Measurements from ENCODE around the gene PHACTR3. TPM values are rescaled to one million over a fixed set of nuclear protein-coding genes. Genes with fewer than 3 reads are reported as not detected.
"Not testable (repeated sequence)": the region's sequence is repeated elsewhere in the genome, so short reads cannot be mapped to it uniquely, and the experiment has no call there.

PHACTR3 gene
- total RNA-seq, 2 experiments from 2014 or later, result not detected

DNA sequence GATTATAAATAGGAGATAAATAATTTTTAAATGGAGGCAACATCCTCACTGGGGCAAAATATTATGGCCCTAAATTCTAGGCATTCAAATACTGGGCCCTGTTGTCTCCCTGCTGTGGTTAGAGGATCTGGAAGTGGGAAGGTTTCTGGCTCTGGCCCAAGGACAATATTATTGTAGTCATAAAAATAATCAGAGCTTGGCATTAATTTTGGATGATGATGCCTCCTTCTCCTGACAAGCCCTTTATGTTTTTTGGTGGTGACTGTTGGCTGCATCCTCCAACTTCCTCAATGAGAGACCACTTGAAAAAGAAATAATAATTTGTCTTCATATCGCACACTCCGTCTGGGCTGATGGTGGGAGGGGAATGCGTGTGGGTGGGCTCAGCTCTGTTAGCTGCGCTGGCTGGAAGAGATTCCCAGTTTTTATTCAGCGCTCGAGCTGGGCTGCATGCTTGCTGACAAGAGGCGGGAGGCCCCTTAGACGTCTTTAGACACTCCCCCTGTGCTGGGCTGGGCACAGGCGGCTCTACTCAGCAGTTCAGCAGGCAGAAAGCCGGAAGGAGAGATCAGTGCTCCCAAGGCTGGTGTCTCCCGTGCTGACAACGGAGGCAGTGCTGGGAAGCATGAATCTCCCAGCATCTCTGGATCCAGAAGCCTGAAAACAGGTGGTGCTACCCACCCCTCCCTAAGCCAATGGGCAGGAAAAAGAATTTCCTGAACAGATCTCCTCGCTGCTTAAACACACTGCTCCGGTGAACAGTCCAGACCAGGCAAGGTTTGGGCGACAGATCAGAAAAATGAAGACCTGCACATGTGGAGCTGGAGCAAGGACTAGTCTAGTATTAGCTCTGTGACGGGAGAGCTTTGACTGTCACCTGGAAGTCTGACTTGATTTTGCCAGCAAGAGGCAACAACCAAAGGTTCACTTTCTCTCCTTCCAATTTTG is 231.4 kb downstream of the PHACTR3 start:
- Mint-ChIP-seq H3K4me1 (ENCODE audit: low read depth) (no peaks in the 10 kb centered on the region), H3K36me3 (no peaks in the 10 kb centered on the region), H3K9me3 (no peaks in the 10 kb centered on the region), H3K27me3 (peaks cover 19% of the 10 kb centered on the region), H3K27ac (no peak overlapping the region), H3K4me3 (no peak overlapping the region)
- intact Hi-C loops (cut with micrococcal nuclease), result no loop called here
- DNase-seq, result no peak
- POLR2A ChIA-PET, result no interaction called here
- CTCF ChIA-PET, result interaction anchor here (1.1 kb wide), 1 partner anchor 14 kb away, joined by 3 read pairs; no protein-coding TSS in a partner anchor

DNA sequence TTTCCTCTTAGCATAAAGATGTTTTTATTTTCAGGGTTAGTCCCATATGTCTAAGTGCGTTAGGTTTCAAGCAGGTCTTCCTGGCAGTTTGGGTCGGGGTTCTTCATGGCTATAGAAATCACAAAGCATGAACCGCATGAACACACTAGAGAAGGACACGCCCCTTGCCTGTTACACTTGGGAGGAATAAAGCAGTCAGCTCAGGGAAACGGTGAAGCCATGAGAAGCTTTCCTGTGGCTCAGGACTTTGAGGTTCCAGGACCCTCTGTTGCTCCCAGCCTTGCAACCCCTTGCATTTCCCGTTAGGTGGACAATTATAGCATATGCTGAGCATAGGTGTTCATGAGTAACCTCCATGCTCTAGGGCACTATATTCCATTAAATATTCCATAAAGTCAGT is 232.4 kb downstream of the PHACTR3 start:
- intact Hi-C loops (cut with micrococcal nuclease), result no loop called here
- DNase-seq, result no peak
- ChIA-PET CTCF (interaction anchor here (1.6 kb wide), 1 partner anchor 15 kb away, joined by 3 read pairs; no protein-coding TSS in a partner anchor), POLR2A (no interaction called here)
- Mint-ChIP-seq H3K27me3 (peaks cover 19% of the 10 kb centered on the region), H3K4me1 (ENCODE audit: low read depth) (no peaks in the 10 kb centered on the region), H3K4me3 (no peak overlapping the region), H3K36me3 (no peaks in the 10 kb centered on the region), H3K27ac (no peak overlapping the region), H3K9me3 (no peaks in the 10 kb centered on the region)

DNA sequence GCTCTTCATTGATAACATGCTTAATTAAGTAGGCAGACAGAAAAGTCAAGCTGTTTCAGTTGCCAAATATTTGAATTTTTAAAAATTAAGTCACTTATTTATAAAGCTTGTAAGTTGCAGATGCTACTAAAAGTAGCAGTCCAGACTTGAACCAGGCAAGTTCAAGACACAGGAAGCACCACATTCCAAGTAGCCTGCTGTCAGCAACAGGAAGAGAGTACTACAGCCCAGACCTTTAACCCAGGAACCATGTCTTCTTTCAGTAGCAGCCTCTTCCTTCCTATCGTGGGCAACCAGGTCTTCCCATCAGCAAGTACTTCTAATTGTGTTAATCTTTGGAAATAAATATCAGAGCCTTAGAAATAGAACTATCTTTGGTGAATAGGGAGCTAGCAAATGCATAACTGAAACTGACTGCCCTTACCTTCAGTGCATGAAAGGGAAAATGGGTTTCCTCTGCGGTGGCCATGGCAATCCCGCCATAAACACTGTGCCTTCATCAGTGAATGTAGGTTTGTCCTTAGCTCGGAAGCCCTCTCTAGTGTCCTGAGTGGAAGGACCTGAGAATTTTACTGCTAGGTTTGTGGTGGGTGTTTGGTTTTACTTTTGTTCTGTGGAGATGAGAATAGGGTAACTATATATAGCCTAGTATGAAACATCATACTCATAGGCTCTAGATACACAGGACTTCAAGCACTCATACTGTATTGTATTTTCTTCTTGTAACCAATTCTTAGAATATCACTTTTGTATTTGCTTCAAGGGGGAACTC is 233.5 kb downstream of the PHACTR3 start:
- DNase-seq, result no peak
- H3K4me1 Mint-ChIP-seq (ENCODE audit: low read depth), result no peaks in the 10 kb centered on the region
- H3K36me3 Mint-ChIP-seq, result no peaks in the 10 kb centered on the region
- POLR2A ChIA-PET, result no interaction called here
- no peaks in the 10 kb centered on the region for H3K9me3 Mint-ChIP-seq
- no peak overlapping the region for H3K27ac Mint-ChIP-seq
- intact Hi-C loops (cut with micrococcal nuclease), result no loop called here
- H3K4me3 Mint-ChIP-seq, result no peak overlapping the region
- CTCF ChIA-PET, result interaction anchor here (1.2 to 2.8 kb wide), 3 partner anchors 12 to 14 kb away, joined by 3 to 9 read pairs (median 3); no protein-coding TSS in a partner anchor
- peaks cover 19% of the 10 kb centered on the region for H3K27me3 Mint-ChIP-seq

DNA sequence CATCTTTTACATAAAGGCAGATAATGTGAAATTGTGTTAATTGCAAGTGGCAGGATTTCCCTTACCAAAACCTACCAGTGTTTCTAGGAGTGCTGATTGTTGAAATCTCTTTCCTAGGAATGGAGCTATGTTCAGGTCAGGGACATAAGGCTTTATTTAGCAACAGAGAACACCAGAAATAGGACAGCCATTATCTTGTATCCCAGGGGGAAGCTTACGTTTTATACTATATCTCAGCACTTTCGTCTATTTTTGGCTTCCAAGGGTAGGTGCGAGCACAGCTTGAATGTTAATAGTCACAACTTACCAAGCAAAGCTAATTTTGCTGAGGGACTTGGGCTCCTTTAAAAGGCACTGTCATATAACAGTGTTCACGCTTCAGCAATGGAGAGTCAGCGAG is 235.1 kb downstream of the PHACTR3 start:
- H3K27ac Mint-ChIP-seq, result no peak overlapping the region
- ChIA-PET CTCF (interaction anchor here (0.6 to 2.8 kb wide), 3 partner anchors 11 to 299 kb away, joined by 3 to 9 read pairs (median 3); no protein-coding TSS in a partner anchor), POLR2A (interaction anchor here (0.6 kb wide), 1 partner anchor 14 kb away, joined by 3 read pairs; no protein-coding TSS in a partner anchor)
- DNase-seq, result no peak
- H3K4me1 Mint-ChIP-seq (ENCODE audit: low read depth), result no peaks in the 10 kb centered on the region
- H3K36me3 Mint-ChIP-seq, result no peaks in the 10 kb centered on the region
- H3K4me3 Mint-ChIP-seq, result no peak overlapping the region
- no peaks in the 10 kb centered on the region for H3K9me3 Mint-ChIP-seq
- intact Hi-C loops (cut with micrococcal nuclease), result no loop called here
- peaks cover 21% of the 10 kb centered on the region for H3K27me3 Mint-ChIP-seq

DNA sequence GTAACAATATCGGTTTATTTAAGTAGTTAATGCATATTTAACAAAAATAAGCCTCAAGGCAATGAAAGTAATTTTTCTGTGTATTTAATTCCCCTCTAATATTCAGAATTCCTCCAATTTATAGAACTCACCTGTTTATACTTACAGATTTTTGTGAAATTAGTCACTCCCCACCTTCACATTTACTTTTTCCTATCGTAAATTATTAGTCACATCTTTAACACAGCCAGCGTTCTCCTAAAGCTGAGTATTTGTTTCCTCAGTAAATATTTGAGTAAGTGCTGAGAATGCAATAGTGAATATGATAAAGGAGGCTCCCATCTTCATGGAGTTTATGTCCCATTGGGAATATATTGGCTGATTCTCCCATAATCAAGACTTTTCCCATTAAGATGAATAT is 241.1 kb downstream of the PHACTR3 start:
- ChIA-PET POLR2A (no interaction called here), CTCF (no interaction called here)
- H3K36me3 Mint-ChIP-seq, result no peaks in the 10 kb centered on the region
- H3K9me3 Mint-ChIP-seq, result no peaks in the 10 kb centered on the region
- intact Hi-C loops (cut with micrococcal nuclease), result loop anchor here (10.0 kb wide), 1 partner anchor 241 kb away; the partner anchor contains the start of gene PHACTR3
- H3K27me3 Mint-ChIP-seq, result peaks cover 4% of the 10 kb centered on the region
- DNase-seq, result no peak
- no peak overlapping the region for H3K4me3 Mint-ChIP-seq
- H3K4me1 Mint-ChIP-seq (ENCODE audit: low read depth), result no peaks in the 10 kb centered on the region
- H3K27ac Mint-ChIP-seq, result no peak overlapping the region

DNA sequence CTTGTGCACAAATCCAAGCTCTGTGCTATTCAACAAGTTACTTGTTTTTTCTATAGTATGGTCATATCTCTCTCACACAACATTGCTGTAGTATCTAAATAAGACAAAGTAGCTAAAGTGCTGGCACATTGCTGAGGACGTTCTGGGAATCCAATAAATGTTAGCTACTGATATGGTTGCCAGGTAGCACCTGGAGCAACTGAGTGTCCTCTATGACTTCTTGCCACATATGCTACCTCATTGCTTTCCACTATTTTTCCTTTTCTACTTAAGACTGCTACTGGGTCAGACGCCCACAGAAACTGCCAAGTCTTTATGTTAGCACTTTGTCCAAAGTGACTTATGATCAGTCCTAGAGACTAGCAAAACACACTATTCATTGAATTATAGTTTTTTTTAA is 243.8 kb downstream of the PHACTR3 start:
- ChIA-PET CTCF (interaction anchor here (3.6 kb wide), 1 partner anchor 65 kb away, joined by 15 read pairs; no protein-coding TSS in a partner anchor), POLR2A (no interaction called here)
- H3K36me3 Mint-ChIP-seq, result no peaks in the 10 kb centered on the region
- no peaks in the 10 kb centered on the region for H3K4me1 Mint-ChIP-seq (ENCODE audit: low read depth)
- H3K9me3 Mint-ChIP-seq, result no peaks in the 10 kb centered on the region
- no peak overlapping the region for H3K27ac Mint-ChIP-seq
- no peak overlapping the region for H3K4me3 Mint-ChIP-seq
- no peak for DNase-seq
- peaks cover 4% of the 10 kb centered on the region for H3K27me3 Mint-ChIP-seq
- intact Hi-C loops (cut with micrococcal nuclease), result loop anchor here (10.0 kb wide), 1 partner anchor 243 kb away; the partner anchor contains the start of gene PHACTR3

DNA sequence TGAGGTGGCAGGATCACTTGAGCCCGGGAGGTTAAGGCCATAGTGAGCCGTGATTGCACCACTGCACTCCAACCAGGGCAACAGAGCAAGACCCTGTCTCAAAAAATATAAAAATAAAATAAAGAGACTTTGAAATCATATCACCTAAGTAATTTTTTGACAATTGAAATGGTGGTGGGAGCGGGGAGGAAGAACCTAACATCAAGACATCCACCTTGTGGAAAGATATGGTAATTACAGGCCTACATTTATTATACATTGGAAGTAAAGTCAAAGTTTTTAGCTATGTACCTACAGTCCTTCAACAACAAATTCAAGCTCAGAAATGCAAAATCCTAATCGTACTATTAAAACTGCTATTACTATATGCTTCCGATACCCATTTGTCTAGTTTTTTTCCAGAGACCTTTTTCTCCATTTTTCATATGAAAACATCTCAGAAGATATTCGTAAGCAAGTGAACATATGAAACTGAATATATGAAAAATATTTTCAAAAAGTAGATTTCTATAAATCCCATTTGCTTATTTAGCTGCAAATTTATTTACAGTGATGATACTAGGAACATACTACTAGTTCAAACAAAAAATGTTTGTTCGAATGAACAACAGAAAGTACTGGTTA is 245.8 kb downstream of the PHACTR3 start:
- no peak overlapping the region for H3K4me3 Mint-ChIP-seq
- no peak for DNase-seq
- ChIA-PET CTCF (interaction anchor here (0.8 to 3.6 kb wide), 9 partner anchors 9 to 252 kb away, joined by 3 to 15 read pairs (median 5); no protein-coding TSS in a partner anchor), POLR2A (no interaction called here)
- H3K36me3 Mint-ChIP-seq, result peaks cover 2% of the 10 kb centered on the region
- H3K4me1 Mint-ChIP-seq (ENCODE audit: low read depth), result no peaks in the 10 kb centered on the region
- intact Hi-C loops (cut with micrococcal nuclease), result no loop called here
- H3K27me3 Mint-ChIP-seq, result no peaks in the 10 kb centered on the region
- no peaks in the 10 kb centered on the region for H3K9me3 Mint-ChIP-seq
- H3K27ac Mint-ChIP-seq, result no peak overlapping the region

DNA sequence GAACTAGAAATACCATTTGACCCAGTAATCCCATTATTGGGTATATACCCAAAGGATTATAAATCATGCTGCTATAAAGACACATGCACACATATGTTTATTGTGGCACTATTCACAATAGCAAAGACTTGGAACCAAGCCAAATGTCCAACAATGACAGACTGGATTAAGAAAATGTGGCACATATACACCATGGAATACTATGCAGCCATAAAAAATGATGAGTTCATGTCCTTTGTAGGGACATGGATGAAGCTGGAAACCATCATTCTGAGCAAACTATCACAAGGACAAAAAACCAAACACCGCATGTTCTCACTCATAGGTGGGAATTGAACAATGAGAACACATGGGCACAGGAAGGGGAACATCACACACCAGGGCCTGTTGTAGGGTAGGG is 252.2 kb downstream of the PHACTR3 start:
- H3K9me3 Mint-ChIP-seq; H3K4me3 Mint-ChIP-seq; DNase-seq; H3K4me1 Mint-ChIP-seq (ENCODE audit: low read depth); CTCF ChIA-PET; H3K36me3 Mint-ChIP-seq; H3K27me3 Mint-ChIP-seq; POLR2A ChIA-PET; H3K27ac Mint-ChIP-seq; intact Hi-C loops (cut with micrococcal nuclease): not testable (repeated sequence)

DNA sequence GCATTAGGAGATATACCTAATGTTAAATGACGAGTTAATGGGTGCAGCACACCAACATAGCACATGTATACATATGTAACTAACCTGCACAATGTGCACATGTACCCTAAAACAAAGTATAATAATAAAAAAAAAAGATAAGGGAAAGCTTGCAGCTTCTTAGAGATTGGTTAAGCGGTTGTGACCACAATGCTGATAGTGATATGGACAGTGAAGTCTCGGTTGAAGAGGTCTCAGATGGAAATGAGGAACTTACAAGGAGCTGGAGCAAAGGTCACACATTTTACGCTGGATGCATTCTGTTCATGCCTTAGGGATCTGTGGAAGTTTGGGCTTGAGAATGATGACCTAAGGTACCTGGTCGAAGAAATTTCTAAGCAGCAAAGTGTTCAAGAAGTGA is 252.6 kb downstream of the PHACTR3 start:
- DNase-seq; H3K4me3 Mint-ChIP-seq; H3K36me3 Mint-ChIP-seq; H3K9me3 Mint-ChIP-seq; intact Hi-C loops (cut with micrococcal nuclease); CTCF ChIA-PET; H3K27ac Mint-ChIP-seq; H3K4me1 Mint-ChIP-seq (ENCODE audit: low read depth); H3K27me3 Mint-ChIP-seq; POLR2A ChIA-PET: not testable (repeated sequence)

DNA sequence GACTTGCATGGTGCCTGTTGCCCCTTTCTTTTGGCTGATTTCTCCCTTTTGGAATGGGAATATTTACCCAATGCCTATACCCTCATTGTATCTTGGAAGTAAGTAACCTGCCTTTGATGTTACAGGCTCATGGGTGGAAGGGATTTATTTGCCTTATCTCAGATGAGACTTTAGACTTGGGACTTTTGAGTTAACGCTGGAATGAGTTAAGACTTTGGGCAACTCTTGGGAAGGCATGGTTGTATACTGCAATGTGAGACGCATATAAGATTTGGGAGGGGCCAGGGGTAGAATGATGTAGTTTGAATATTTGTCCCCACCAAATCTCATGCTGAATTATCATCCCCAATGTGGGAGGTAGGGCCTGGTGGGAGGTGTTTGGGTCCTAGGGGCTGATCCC is 253.6 kb downstream of the PHACTR3 start:
- POLR2A ChIA-PET, result no interaction called here
- peaks cover 6% of the 10 kb centered on the region for H3K36me3 Mint-ChIP-seq
- no peak for DNase-seq

DNA sequence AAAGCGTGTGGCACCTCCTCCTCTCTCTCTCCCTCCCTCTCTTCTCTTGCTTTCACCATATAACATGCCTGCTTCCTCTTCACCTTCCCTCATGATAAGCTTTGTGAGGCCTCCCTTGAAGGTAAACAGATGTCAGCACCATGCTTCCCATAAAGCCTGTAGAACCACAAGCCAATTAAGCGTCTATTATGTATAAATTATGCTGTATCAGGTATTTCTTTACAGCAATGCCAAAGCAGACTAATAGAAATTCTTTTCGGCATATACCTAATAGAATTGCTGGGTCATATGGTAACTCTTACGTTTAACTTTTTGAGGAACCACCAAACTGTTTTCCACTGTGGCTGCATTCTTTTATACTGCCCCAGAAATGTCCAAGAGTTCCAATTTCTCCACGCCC is 254.1 kb downstream of the PHACTR3 start:
- Mint-ChIP-seq H3K4me1 (ENCODE audit: low read depth) (no peaks in the 10 kb centered on the region), H3K36me3 (peaks cover 6% of the 10 kb centered on the region), H3K27ac (no peak overlapping the region), H3K27me3 (no peaks in the 10 kb centered on the region), H3K4me3 (no peak overlapping the region), H3K9me3 (peaks cover 9% of the 10 kb centered on the region)
- POLR2A ChIA-PET, result no interaction called here
- intact Hi-C loops (cut with micrococcal nuclease), result no loop called here
- CTCF ChIA-PET, result no interaction called here
- no peak for DNase-seq

More for the DNA sequence above, 253.6 kb downstream of the PHACTR3 start:
- Mint-ChIP-seq H3K4me3 (no peak overlapping the region), H3K27ac (no peak overlapping the region), H3K9me3 (peaks cover 9% of the 10 kb centered on the region), H3K27me3 (no peaks in the 10 kb centered on the region), H3K4me1 (ENCODE audit: low read depth) (no peaks in the 10 kb centered on the region)
- CTCF ChIA-PET, result no interaction called here
- intact Hi-C loops (cut with micrococcal nuclease), result no loop called here

DNA sequence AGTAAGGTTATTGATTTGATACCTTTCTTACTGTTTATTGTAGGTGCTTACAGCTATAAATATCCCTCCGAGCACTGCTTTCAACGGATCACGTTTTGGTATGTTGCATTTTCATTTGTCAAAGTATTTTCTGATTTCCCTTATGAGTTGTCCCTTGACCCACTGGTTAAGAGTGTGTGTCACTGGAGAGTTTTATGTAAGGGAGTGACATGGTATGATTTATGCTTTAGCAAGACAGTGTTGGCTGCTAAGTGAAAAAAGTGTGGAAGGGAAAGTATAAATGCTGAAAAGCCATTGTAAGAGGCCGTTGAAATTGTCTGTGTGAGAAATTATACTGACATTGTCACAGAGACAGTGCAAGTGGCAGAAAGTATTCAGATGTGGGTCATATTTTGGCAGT is 257.1 kb downstream of the PHACTR3 start:
- no peak for DNase-seq
- Mint-ChIP-seq H3K36me3 (peaks cover 3% of the 10 kb centered on the region), H3K27me3 (no peaks in the 10 kb centered on the region), H3K4me1 (ENCODE audit: low read depth) (no peaks in the 10 kb centered on the region), H3K27ac (no peak overlapping the region), H3K4me3 (no peak overlapping the region), H3K9me3 (peaks cover 6% of the 10 kb centered on the region)
- intact Hi-C loops (cut with micrococcal nuclease), result no loop called here
- CTCF ChIA-PET, result no interaction called here
- POLR2A ChIA-PET, result no interaction called here
